Activated CD8-positive, alpha-beta memory T cell treated with anti-CD3 and anti-CD28 coated beads for 36 hours (primary cell): Measurements from ENCODE around the gene TEX54. TPM values are rescaled to one million over a fixed set of nuclear protein-coding genes. Genes with fewer than 3 reads are reported as not detected.
"Not testable (repeated sequence)": the region's sequence is repeated elsewhere in the genome, so short reads cannot be mapped to it uniquely, and the experiment has no call there.

ENCODE experiments used
- CTCF ChIA-PET: fragments of 350-600 bp; sonication (Branson Sonifier 250); formaldehyde crosslinking; loops from one replicate; lab custom pipeline; 2021; ENCODE audit warnings: antibody characterized with exemption; lab: Charles Lee
- POLR2A ChIA-PET: fragments of 350-600 bp; sonication (Branson Sonifier 250); formaldehyde crosslinking; loops from one replicate; lab custom pipeline; 2021; ENCODE audit warnings: antibody characterized with exemption; lab: Charles Lee
- total RNA-seq, 2 experiments: library from RNA; stranded (reverse); gene quantifications; one replicate each; pipeline ENCODE4 v1.2.3, GENCODE V29; 2021

The TEX54 gene
- total RNA-seq, 2 experiments from 2014 or later = 1.4 TPM; not detected in 1

GRCh38 chr11:62859281-62859703, 26.7 kb upstream of the TEX54 start:
- POLR2A ChIA-PET = not testable (repeated sequence)
- CTCF ChIA-PET = interaction anchor here (0.5 kb wide), 1 partner anchor 155 kb away, joined by 3 read pairs; no protein-coding TSS in a partner anchor

DNA sequence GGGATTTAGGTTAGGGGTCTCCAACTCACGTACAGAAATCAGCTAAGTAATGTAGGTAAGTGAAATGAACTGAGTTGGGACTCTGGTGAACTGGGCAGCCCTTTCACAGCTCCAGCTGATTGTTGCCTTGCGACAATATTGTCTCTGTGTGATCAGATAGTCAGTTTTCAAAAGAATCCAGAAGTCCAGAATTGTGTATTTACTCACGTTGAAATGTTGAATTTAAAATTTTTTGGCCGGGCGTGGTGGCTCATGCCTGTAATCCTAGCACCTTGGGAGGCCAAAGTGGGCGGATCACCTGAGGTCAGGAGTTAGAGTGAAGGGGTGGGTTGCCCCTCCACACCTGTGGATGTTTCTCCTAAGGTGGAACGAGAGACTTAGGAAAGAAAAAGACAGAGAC, 25.6 kb upstream of the TEX54 start:
- CTCF ChIA-PET = interaction anchor here (0.7 to 5.5 kb wide), 3 partner anchors 10 to 71 kb away, joined by 7 to 46 read pairs (median 25); partner anchors contain the start of genes SLC3A2 and TMEM179B
- POLR2A ChIA-PET = interaction anchor here (0.7 to 9.4 kb wide), 3 partner anchors 17 to 287 kb away, joined by 6 to 249 read pairs (median 170); partner anchors contain the start of genes SLC3A2 and WDR74

DNA sequence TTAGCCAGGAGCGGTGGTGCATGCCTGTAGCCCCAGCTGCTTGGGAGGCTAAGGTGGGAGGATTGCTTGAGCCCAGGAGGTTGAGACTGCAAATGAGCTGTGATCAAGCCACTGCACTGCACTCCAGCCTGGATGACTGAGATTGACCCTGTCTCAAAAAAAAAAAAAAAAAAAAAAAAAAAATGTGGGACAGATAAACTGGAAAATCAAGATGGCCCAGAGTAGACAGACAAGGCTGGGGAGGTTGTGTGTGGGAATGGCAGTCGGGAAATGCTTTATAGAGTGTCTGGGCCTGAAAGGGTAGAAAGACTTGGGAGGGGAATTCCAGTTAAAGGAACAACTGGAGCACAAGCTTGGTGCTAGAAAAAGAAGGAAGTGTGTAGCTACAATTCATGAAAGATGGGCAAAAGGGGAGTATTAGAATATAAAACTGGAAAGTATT, 24.9 kb upstream of the TEX54 start:
- CTCF ChIA-PET = interaction anchor here (0.7 to 5.5 kb wide), 3 partner anchors 11 to 70 kb away, joined by 7 to 46 read pairs (median 25); partner anchors contain the start of genes SLC3A2 and TMEM179B
- POLR2A ChIA-PET = interaction anchor here (0.7 to 9.4 kb wide), 4 partner anchors 17 to 286 kb away, joined by 3 to 249 read pairs (median 88); partner anchors contain the start of genes SLC3A2 and WDR74

GRCh38 chr11:62856333-62856895, 23.8 kb upstream of the TEX54 start:
- ChIA-PET CTCF (interaction anchor here (0.7 to 5.5 kb wide), 4 partner anchors 9 to 69 kb away, joined by 3 to 46 read pairs (median 24); partner anchors contain the start of genes SLC3A2, TMEM179B and WDR74), POLR2A (interaction anchor here (0.5 to 9.4 kb wide), 28 partner anchors 15 to 313 kb away, joined by 3 to 249 read pairs (median 5); partner anchors contain the start of genes C11orf98, CSKMT, HNRNPUL2 and LBHD1)

DNA sequence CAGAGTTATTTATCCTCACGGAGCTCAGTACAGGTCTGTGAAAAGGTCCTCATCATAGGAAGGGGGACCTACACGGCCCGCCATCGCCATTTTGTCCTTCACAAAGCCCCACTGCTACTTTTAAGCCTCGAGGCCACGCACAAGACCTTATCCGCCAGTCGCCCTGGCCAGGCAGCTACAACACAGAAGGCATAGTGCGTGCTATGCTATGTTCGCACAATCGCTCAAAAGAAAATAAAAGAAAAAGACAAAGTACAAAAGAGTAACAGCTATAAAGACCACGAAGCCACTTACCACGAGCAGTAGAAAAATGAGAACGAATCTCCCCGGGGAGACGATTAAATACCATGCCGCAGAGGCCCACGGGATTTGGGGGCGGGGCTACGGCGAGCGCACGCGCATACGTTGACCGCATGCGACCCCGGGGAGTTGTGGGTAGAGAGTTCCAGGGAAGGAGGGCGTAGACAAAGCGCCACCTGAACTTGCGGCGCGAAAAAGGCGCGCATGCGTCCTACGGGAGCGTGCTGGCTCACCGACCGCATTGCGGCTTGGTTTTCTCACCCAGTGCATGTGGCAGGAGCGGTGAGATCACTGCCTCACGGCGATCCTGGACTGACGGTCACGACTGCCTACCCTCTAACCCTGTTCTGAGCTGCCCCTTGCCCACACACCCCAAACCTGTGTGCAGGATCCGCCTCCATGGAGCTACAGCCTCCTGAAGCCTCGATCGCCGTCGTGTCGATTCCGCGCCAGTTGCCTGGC, 23.1 kb upstream of the TEX54 start:
- ChIA-PET POLR2A (interaction anchor here (0.5 to 9.4 kb wide), 28 partner anchors 11 to 313 kb away, joined by 3 to 249 read pairs (median 4); partner anchors contain the start of genes C11orf98, CSKMT, HNRNPUL2 and LBHD1), CTCF (interaction anchor here (0.7 to 5.5 kb wide), 5 partner anchors 8 to 68 kb away, joined by 3 to 46 read pairs (median 23); partner anchors contain the start of genes SLC3A2, TMEM179B and WDR74)

DNA sequence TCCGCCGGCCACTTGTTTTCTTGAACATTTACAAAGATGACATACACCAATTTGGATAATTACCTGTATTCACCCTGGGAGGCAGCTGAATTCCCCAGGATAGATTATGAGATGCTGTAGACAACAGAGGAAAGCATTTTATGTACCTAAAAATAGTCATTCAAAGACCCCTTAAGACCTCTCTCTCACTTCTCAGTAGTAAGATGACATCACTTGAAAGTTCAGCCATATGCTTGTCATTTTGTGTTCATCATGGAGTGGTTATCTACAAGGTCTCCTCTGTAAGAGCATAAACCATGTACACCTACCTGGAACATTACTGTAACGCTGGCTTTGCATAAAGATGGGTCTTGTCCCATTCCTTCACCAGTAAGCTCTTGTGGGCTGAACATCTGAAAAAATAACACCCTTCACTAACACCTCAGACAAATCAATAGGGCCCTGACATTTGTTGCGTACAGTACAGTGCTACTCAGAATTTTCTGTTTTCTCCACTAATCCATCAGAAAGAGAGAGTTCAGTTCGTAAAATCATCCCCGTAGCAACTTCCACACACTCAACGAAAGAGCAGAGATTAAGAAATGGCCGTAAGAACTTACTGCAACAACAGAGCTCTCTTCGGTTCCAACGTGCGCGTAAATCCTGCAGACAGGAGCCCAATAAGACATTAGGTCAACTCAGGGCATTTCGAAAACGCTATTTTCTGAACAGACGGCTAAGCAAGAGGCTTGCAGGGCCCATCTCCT, 22.4 kb upstream of the TEX54 start:
- POLR2A ChIA-PET = interaction anchor here (0.7 to 9.4 kb wide), 20 partner anchors 10 to 312 kb away, joined by 3 to 249 read pairs (median 7); partner anchors contain the start of genes C11orf98, CSKMT, HNRNPUL2 and LBHD1

DNA sequence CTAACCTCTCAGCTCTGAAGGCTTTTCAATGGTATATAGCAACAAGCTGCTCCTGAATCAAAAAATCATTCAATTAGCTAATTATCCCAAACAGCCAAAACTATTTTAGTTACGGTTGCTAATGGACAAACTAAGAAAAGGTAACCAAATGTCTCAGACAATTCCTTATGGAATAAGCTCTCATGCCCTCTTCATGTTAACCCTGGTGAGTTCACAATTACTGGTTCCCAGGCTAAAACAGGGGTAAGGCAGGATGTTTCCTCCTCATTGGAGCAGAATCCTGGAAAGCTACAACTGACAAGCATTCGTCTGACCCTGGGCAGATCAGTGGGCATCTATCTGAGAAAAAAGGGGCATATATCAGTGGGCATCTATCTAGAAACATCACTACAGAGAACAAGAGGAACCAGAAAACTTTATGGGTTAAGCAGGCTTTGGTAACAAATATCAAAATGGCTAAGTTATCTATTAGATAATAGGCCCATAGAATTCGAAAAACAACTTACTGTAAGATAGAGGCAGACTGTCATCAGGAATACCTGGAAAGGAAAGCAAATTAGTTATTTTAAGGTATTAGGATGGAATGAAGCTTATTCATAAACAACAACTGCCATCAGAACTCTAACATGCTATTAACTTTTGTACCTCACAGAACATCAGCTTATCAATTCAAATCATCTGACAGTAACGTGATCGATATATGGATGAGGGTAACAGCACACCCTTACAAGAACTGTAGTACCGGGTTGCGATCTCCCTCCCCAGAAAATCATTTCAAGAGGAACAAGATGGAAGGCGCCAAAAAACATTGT, 21.6 kb upstream of the TEX54 start:
- CTCF ChIA-PET = interaction anchor here (1.1 to 5.5 kb wide), 6 partner anchors 10 to 67 kb away, joined by 3 to 46 read pairs (median 16); partner anchors contain the start of genes SLC3A2, TMEM179B and WDR74
- POLR2A ChIA-PET = interaction anchor here (0.6 to 9.4 kb wide), 19 partner anchors 8 to 263 kb away, joined by 3 to 249 read pairs (median 7); partner anchors contain the start of genes C11orf98, CSKMT, HNRNPUL2 and LBHD1

More for the DNA sequence above, 22.4 kb upstream of the TEX54 start:
- CTCF ChIA-PET = interaction anchor here (1.2 to 5.5 kb wide), 5 partner anchors 9 to 68 kb away, joined by 3 to 46 read pairs (median 23); partner anchors contain the start of genes SLC3A2, TMEM179B and WDR74

DNA sequence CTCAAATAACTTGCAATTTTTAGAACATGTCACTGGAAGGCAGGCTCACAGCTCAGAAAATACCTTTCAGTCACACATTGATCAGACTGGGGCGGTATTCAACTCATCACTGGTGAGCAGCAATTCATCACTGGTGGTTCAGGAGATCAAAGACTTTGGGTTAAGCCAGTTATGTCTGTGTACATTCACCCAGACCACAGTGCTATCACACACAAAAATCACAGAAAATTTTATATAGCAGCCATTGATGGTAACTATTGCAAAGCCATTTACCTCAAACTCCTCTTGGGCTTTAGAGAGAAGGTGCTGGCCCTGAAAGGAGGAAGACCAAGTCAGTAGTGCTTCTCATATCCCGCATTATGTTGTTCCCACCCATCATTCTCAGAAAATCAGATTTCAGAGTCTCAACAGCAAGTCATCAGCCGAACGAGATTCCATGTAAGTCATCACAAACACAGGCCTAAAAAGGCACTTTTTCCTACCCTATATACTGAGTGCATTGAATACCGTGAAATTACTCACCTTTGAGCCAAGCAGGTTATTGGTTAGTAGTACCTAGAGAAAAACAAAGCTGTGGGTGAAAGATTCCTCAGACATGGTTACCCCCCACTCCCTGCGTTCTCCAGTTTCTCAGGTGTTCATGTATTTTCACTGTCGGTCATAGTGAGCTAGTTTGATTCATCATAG, 20.8 kb upstream of the TEX54 start:
- POLR2A ChIA-PET = interaction anchor here (0.6 to 9.4 kb wide), 11 partner anchors 8 to 250 kb away, joined by 3 to 249 read pairs (median 7); partner anchors contain the start of genes C11orf98, CSKMT, SLC3A2 and STX5

DNA sequence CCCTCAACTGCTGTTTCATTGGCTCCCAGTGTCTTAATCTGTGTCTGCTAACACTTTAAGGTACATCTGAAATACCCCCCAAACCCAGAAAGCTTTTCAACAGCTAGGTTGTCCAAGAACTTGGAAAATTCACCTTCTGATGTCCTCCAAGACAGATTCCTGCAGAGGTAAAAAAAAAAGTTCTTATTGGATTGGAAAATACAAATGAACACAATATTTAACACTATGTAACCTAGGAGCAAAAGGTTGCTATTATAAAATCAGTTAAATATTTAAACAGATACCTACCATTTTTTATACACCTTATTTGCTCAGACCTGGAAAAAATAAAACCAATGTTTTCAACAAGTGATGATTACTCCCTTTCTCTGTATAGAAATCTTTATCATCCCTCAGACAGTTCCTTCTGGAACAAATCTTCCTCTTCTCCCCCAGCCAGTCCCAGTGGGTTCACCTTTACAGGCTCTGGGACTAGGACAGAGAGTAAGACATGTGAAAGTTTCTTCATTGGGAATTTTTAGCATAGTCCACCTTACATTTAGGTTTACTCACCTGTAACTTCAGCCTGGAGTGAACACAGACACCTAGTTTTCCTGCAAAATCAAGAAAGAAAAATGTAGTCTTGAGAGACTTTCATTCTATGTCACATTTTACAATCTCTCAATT, 20.0 kb upstream of the TEX54 start:
- POLR2A ChIA-PET = interaction anchor here (0.6 to 9.4 kb wide), 4 partner anchors 12 to 212 kb away, joined by 6 to 249 read pairs (median 106); partner anchors contain the start of genes SLC3A2, STX5, TEX54 and WDR74
- CTCF ChIA-PET = interaction anchor here (1.1 to 4.0 kb wide), 3 partner anchors 12 to 66 kb away, joined by 3 to 23 read pairs (median 5); partner anchors contain the start of genes TMEM179B and WDR74

More for the DNA sequence above, 20.8 kb upstream of the TEX54 start:
- CTCF ChIA-PET = interaction anchor here (1.1 to 5.5 kb wide), 5 partner anchors 10 to 66 kb away, joined by 3 to 46 read pairs (median 23); partner anchors contain the start of genes SLC3A2, TMEM179B and WDR74

- CTCF ChIA-PET = interaction anchor here (1.1 kb wide), 2 partner anchors 30 to 65 kb away, joined by 3 to 5 read pairs; partner anchors contain the start of gene TMEM179B
- POLR2A ChIA-PET = interaction anchor here (0.6 to 9.4 kb wide), 8 partner anchors 11 to 211 kb away, joined by 3 to 249 read pairs (median 6); partner anchors contain the start of genes HNRNPUL2, SLC3A2, STX5 and TEX54
Measured at GRCh38 chr11:62851807-62852522, 19.3 kb upstream of the TEX54 start.

GRCh38 chr11:62850911-62851806, 18.5 kb upstream of the TEX54 start:
- ChIA-PET POLR2A (interaction anchor here (0.6 to 9.4 kb wide), 13 partner anchors 10 to 124 kb away, joined by 3 to 249 read pairs (median 4); partner anchors contain the start of genes HNRNPUL2, SLC3A2, STX5 and TMEM179B), CTCF (interaction anchor here (0.7 to 1.1 kb wide), 3 partner anchors 8 to 30 kb away, joined by 3 read pairs; no protein-coding TSS in a partner anchor)

- POLR2A ChIA-PET = interaction anchor here (0.7 kb wide), 1 partner anchor 24 kb away, joined by 12 read pairs; no protein-coding TSS in a partner anchor
- CTCF ChIA-PET = no interaction called here
Measured at GRCh38 chr11:62847767-62848314, 15.2 kb upstream of the TEX54 start.

DNA sequence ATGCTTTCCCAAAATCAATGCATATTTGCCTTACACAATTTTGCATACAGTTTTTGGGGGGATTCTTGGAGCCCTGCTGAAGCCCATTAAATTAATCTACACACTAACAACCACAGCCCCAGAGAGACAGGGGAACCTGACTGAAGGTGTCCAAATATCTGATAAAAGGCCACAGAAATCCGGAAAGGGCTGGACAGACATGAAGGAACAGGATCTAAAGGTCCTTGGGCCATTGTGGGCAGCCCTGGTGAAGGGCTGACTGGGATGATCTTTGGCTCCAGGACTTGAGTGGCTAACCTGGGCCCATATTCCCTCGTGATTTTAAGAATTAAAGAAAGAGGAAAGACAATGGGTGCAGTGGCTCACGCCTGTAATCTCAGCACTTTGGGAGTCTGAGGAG, 13.5 kb upstream of the TEX54 start:
- POLR2A ChIA-PET = no interaction called here
- CTCF ChIA-PET = no interaction called here
